GM23248 (cell line): Measurements from ENCODE around the gene MRPL39. TPM values are rescaled to one million over a fixed set of nuclear protein-coding genes. Genes with fewer than 3 reads are reported as not detected.

Source experiments
- DNase-seq: peaks from one replicate; pipeline ENCODE4 v3.0.0-alpha.2; 2015
- H2AFZ ChIP-seq: fragments of 200-600 bp; sonication (generic); 2 replicates; pipeline ENCODE4 v1.6.1; 2016; ENCODE audit warnings: antibody characterized with exemption
- H3F3A ChIP-seq: fragments of 200-600 bp; sonication (generic); 2 replicates; pipeline ENCODE4 v1.6.1; 2016; ENCODE audit warnings: mild to moderate bottlenecking, antibody characterized with exemption, mixed run types; ENCODE audit not compliant: insufficient read depth
- H3K27ac ChIP-seq: fragments of 200-600 bp; sonication (generic); 2 replicates; pipeline ENCODE4 v1.5.1; 2016; ENCODE audit warnings: mild to moderate bottlenecking
- H3K27me3 ChIP-seq: fragments of 200-600 bp; sonication (generic); replicated peaks from 2 replicates; pipeline ENCODE4 v1.6.1; 2016; ENCODE audit warnings: mild to moderate bottlenecking; ENCODE audit not compliant: insufficient read depth
- H3K36me3 ChIP-seq: fragments of 200-600 bp; sonication (generic); 2 replicates; pipeline ENCODE4 v1.6.1; 2016; ENCODE audit warnings: low read depth, mild to moderate bottlenecking
- H3K4me1 ChIP-seq: fragments of 200-600 bp; sonication (generic); 2 replicates; pipeline ENCODE4 v1.6.1; 2016; ENCODE audit warnings: mild to moderate bottlenecking; ENCODE audit not compliant: insufficient read depth
- H3K4me2 ChIP-seq: fragments of 200-600 bp; sonication (generic); one replicate; pipeline ENCODE4 v1.6.1; 2016; ENCODE audit warnings: mild to moderate bottlenecking; ENCODE audit not compliant: unreplicated experiment
- H3K4me3 ChIP-seq: fragments of 200-600 bp; sonication (generic); 2 replicates; pipeline ENCODE4 v1.5.1; 2016; ENCODE audit warnings: mild to moderate bottlenecking
- H3K79me2 ChIP-seq: fragments of 200-600 bp; sonication (generic); 2 replicates; pipeline ENCODE4 v1.6.1; 2016; ENCODE audit warnings: mild to moderate bottlenecking; ENCODE audit not compliant: insufficient read depth
- H3K9ac ChIP-seq: fragments of 200-600 bp; sonication (generic); 2 replicates; pipeline ENCODE4 v1.6.1; 2016; ENCODE audit warnings: mild to moderate bottlenecking
- H3K9me2 ChIP-seq: fragments of 200-600 bp; sonication (generic); 2 replicates; pipeline ENCODE4 v1.6.1; 2016; ENCODE audit warnings: mixed run types, mild to moderate bottlenecking, moderate library complexity; ENCODE audit not compliant: insufficient read depth
- H3K9me3 ChIP-seq: fragments of 200-600 bp; sonication (generic); one replicate; pipeline ENCODE4 v1.6.1; 2017; ENCODE audit warnings: low read depth
- H4K20me1 ChIP-seq: fragments of 200-600 bp; sonication (generic); 2 replicates; pipeline ENCODE4 v1.6.0; 2016; ENCODE audit not compliant: insufficient read depth
- EZH2 ChIP-seq: fragments of 200-600 bp; sonication (generic); IDR thresholded peaks from 2 replicates; pipeline ENCODE4 v1.6.1; 2018; ENCODE audit warnings: antibody characterized with exemption, mild to moderate bottlenecking; ENCODE audit not compliant: insufficient read depth, poor library complexity, severe bottlenecking
- EZH2phosphoT487 ChIP-seq: fragments of 200-600 bp; sonication (generic); IDR thresholded peaks from 2 replicates; pipeline ENCODE4 v1.6.1; 2018; ENCODE audit warnings: antibody characterized with exemption, moderate library complexity, mild to moderate bottlenecking, low read depth; ENCODE audit not compliant: insufficient read depth
- WGBS, 2 experiments: methylation state at CpG; one replicate each; pipeline ENCODE4 v1.1.6; 2015 to 2017; ENCODE audit warnings: low lambda C conversion rate in 2 of 2, low coverage in 1 of 2; ENCODE audit errors: missing lambda C conversion rate in 2 of 2; 5-methylcytosine and 5-hydroxymethylcytosine counted together
- in situ Hi-C: fragments of 300-500 bp; cut with MboI; formaldehyde crosslinking; loops from 2 replicates; pipeline ENCODE4 v1.15.0; 2020
- polyA plus RNA-seq: library from polyadenylated mRNA; unstranded; fragments of >200 nt; fragmentation: Nextera tagmentation; extraction: Ambion mirVana; gene quantifications from 2 replicates; pipeline ENCODE4 v1.2.1, GENCODE V29; 2016
- total RNA-seq: library from RNA; depleted of rRNA; stranded (reverse); fragments of >200 nt; shearing (Covaris generic); gene quantifications from 2 replicates; pipeline ENCODE4 v1.2.3, GENCODE V29; 2014

MRPL39 gene
- total and polyA plus RNA-seq, 2 experiments from 2014 or later: 24.4 to 50.5 TPM

DNA sequence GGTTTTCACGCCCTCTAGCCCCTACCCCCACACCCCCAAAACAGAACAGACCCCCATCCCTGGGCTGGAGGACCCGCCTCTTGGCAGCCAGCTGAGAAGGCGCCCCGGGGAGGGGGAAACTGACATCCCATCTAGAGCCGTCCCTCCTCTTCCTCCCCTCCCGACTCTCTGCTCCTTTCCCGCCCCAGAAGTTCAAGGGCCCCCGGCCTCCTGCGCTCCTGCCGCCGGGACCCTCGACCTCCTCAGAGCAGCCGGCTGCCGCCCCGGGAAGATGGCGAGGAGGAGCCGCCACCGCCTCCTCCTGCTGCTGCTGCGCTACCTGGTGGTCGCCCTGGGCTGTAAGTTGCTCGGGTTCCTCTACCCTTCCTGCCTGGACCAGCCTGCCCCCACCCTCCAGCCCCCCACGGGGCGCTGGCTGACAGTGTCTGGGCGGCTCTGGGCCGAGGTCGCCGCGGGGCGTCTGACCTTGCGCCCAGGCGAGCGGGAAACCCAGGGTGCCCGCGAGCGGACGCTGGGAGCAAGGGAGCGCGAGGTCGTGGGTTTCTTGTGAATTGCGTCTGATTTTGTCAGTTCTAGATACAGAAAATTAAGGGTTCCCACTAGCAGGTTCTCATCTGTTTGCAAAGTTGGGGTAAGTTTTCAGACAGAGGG lies 32.4 kb upstream of the MRPL39 start:
- Histone ChIP-seq H3K9me3 (no peaks in the 10 kb centered on the region), H3K9ac (peak overlapping the region; percentile 56), H3K4me2 (peak overlapping the region; percentile 98), H3K4me3 (peak overlapping the region; percentile 81), H3F3A (no peaks in the 10 kb centered on the region), H3K27ac (no peak overlapping the region), H3K4me1 (peaks cover 8% of the 10 kb centered on the region; the same call in 1 of the 2 replicates), H3K9me2 (no peaks in the 10 kb centered on the region), H4K20me1 (no peaks in the 10 kb centered on the region), H3K27me3 (no peaks in the 10 kb centered on the region; the same call in 1 of the 2 replicates), H3K79me2 (no peaks in the 10 kb centered on the region), H3K36me3 (no peaks in the 10 kb centered on the region), H2AFZ (peak overlapping the region; percentile 95)
- WGBS, 2 experiments: 1% methylated on average over 33 to 40 of the region's 40 CpGs
- DNase-seq: peak; percentile 48
- TF ChIP-seq EZH2phosphoT487 (no peak), EZH2 (no peak)
- in situ Hi-C loops: no loop called here

DNA sequence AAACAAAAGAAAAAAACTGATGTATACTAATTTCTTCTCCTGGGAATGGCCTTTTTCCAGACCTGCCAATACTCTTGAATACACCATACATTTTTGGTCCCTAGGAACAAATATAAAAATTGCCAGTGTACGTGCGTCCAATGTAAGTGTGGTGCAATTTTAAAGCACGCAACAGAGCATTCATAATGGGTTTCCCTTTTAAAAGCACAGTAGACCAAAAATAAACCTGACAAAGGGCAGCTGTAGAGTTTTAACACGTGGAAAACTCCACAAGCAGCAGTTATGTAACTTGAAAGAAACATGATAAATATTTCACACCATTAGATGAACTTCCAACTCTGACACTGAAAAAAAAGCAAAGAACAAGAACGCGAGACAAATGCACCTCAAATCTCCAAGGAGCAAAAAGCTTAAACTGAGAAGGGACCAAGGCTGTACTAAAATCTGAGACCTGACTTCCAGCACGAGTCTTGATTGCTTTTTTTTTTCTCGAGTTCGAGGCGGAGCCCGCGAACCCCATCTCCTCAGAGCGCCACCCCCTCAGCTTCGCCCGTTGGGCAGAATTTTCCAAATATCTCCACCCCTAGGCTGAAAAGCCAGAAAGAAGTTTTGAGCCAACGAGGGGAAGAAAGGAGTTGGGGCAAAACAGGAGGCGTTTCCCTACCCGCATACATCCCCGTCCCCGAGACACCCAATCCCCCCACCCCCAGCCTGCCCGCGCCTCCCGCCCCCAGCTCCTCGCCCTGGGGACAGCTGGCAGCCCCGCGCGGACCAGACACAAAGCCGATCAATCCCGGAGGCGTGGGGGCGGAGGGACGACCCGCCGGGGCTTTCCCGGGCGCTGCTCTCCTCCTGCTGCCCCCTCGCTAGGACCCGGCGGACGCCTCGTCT lies 31.6 kb upstream of the MRPL39 start, which contains the start of gene JAM2:
Gene JAM2, plus strand, starts transcription at position 599 of the 891 bp plus-strand sequence. CDS start 564 bp downstream, outside the sequence.
- Histone ChIP-seq H3K27me3 (no peaks in the 10 kb centered on the region; the same call in 1 of the 2 replicates), H3K9me2 (no peaks in the 10 kb centered on the region), H4K20me1 (no peaks in the 10 kb centered on the region), H3K4me1 (peaks cover 8% of the 10 kb centered on the region; the same call in 1 of the 2 replicates), H3K27ac (no peak within 1 kb of the TSS), H3K9me3 (no peaks in the 10 kb centered on the region), H3K4me3 (peak within 1 kb of the TSS; percentile 81), H3K36me3 (no peaks in the 10 kb centered on the region), H3K79me2 (no peaks in the 10 kb centered on the region), H2AFZ (peak within 1 kb of the TSS; percentile 95), H3K4me2 (peak within 1 kb of the TSS; percentile 98), H3F3A (no peaks in the 10 kb centered on the region), H3K9ac (peak within 1 kb of the TSS; percentile 56)
- DNase-seq: peak; percentile 55
- TF ChIP-seq EZH2phosphoT487 (no peak), EZH2 (no peak)
- in situ Hi-C loops: no loop called here
- 1 to 2% methylated on average over 23 to 41 of the region's 41 CpGs for WGBS, 2 experiments

DNA sequence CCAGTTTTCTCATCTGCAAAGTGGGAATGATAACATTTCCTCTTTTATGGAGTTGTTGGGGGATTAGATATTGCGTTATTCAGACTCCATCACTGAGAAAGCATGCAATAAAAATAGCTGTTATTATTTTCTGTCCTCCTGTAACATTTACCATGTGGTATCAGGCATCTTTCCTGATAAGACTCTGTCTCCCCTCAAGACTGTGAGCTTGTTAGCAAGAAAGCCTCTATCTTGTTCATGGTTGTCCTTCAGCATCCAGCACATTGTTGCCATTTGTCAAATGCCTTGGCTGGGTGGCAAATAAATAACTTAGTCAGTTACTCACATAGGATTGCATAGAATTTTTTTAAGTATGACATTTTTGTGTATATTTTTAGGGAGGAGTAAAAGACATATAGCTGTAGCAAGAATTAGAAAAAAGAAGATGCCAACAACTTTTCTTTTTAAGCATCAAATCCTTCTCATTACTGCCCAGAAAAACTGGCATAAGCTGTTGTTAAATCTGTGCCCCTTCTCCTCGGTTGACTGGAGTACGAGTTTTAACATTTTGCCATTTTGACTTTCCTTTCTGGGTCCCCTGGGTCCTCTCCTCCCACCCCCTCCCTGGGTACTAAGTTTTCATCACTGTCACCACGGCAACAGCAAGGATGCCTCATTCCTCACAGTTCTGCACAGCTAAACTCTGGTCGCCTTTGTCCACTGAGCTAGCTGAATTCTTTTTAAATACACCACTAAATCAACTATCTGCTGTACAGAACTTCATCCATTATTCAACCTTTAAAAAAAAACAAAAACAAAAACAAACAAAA lies 30.8 kb upstream of the MRPL39 start:
- H3K36me3 ChIP-seq: no peaks in the 10 kb centered on the region
- no peaks in the 10 kb centered on the region for H3K9me3 ChIP-seq
- TF ChIP-seq EZH2: no peak
- TF ChIP-seq EZH2phosphoT487: no peak
- H3K4me3 ChIP-seq: peak overlapping the region; percentile 81
- no peak overlapping the region for H3K9ac ChIP-seq
- H2AFZ ChIP-seq: peak overlapping the region; percentile 95
- no peaks in the 10 kb centered on the region for H3K79me2 ChIP-seq
- no peaks in the 10 kb centered on the region; the same call in 1 of the 2 replicates for H3K27me3 ChIP-seq
- peak overlapping the region; percentile 98 for H3K4me2 ChIP-seq
- no peaks in the 10 kb centered on the region for H3F3A ChIP-seq
- H3K9me2 ChIP-seq: no peaks in the 10 kb centered on the region
- H3K4me1 ChIP-seq: peaks cover 8% of the 10 kb centered on the region; the same call in 1 of the 2 replicates
- H3K27ac ChIP-seq: no peak overlapping the region
- no peaks in the 10 kb centered on the region for H4K20me1 ChIP-seq
- DNase-seq: peak; percentile 13
- 48 to 55% methylated on average over 5 of the region's 5 CpGs for WGBS, 2 experiments
- in situ Hi-C loops: no loop called here

DNA sequence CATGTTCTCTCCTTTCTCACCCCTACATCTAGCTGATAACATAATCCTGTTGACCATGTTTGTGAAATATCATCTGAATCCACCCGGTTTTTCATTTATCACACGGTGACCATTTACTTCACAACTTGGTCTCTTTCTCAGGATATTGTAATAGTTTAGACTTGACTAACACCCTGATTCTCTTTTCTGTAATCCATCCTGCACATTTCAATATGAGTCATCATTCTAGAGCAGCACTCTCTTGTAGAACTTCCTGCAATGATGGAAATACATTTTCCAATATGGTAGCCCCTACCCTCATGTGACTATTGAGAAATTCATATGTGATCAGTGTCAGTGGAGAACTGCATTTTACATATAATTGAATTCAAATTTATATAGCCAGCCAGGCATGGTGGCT lies 29.4 kb upstream of the MRPL39 start:
- H3K9ac ChIP-seq: no peak overlapping the region
- H3K27me3 ChIP-seq: no peaks in the 10 kb centered on the region; the same call in 1 of the 2 replicates
- DNase-seq: peak; percentile 29
- H3K36me3 ChIP-seq: no peaks in the 10 kb centered on the region
- no peaks in the 10 kb centered on the region for H3K9me2 ChIP-seq
- H2AFZ ChIP-seq: no peak overlapping the region
- no peaks in the 10 kb centered on the region for H4K20me1 ChIP-seq
- H3K9me3 ChIP-seq: no peaks in the 10 kb centered on the region
- 82 to 86% methylated on average over 2 of the region's 2 CpGs for WGBS, 2 experiments
- no peak overlapping the region for H3K27ac ChIP-seq
- no peaks in the 10 kb centered on the region for H3K79me2 ChIP-seq
- no peak overlapping the region for H3K4me3 ChIP-seq
- TF ChIP-seq EZH2 (no peak), EZH2phosphoT487 (no peak)
- H3F3A ChIP-seq: no peaks in the 10 kb centered on the region
- H3K4me1 ChIP-seq: peaks cover 8% of the 10 kb centered on the region; the same call in 1 of the 2 replicates
- in situ Hi-C loops: no loop called here
- no peak overlapping the region for H3K4me2 ChIP-seq
